Measurements from ENCODE around the gene NT5E.

- TF ChIP-seq, protein P1, sequence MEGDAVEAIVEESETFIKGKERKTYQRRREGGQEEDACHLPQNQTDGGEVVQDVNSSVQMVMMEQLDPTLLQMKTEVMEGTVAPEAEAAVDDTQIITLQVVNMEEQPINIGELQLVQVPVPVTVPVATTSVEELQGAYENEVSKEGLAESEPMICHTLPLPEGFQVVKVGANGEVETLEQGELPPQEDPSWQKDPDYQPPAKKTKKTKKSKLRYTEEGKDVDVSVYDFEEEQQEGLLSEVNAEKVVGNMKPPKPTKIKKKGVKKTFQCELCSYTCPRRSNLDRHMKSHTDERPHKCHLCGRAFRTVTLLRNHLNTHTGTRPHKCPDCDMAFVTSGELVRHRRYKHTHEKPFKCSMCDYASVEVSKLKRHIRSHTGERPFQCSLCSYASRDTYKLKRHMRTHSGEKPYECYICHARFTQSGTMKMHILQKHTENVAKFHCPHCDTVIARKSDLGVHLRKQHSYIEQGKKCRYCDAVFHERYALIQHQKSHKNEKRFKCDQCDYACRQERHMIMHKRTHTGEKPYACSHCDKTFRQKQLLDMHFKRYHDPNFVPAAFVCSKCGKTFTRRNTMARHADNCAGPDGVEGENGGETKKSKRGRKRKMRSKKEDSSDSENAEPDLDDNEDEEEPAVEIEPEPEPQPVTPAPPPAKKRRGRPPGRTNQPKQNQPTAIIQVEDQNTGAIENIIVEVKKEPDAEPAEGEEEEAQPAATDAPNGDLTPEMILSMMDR (IDR thresholded peaks at IDR 0.05; ENCODE audit: insufficient read depth, low read length, poor library complexity, severe bottlenecking), result no peak
- no peak for TF ChIP-seq EZH2phosphoT487 (conservative IDR thresholded peaks at IDR 0.05; ENCODE audit: low read length)
These were observed 26.9 kb upstream of the NT5E start for GRCh38 chr6:85422996-85423395.
